ENCODE measurements around the gene PARD3B. TPM values are rescaled to one million over a fixed set of nuclear protein-coding genes. Genes with fewer than 3 reads are reported as not detected.

Gene PARD3B
- total and polyA plus RNA-seq, 2 of the 8 experiments (the other 6 are each of a cell fraction or from before 2014, with no cell fraction given), result 1.2 to 5.7 TPM

- Histone ChIP-seq H4K20me1 (replicated peaks in 1 of 2; ENCODE audit: control insufficient read depth in 1 of 2, insufficient read depth in 2 of 2, low read length in 2 of 2) (no peaks in the 10 kb centered on the region), H3K23ac (ENCODE audit: insufficient read length) (no peak overlapping the region), H4K8ac (ENCODE audit: extremely low read depth, insufficient read depth, low read length) (no peak overlapping the region), H2BK15ac (ENCODE audit: low read length) (no peak overlapping the region), H2BK20ac (ENCODE audit: low read length) (no peak overlapping the region), H3K14ac (ENCODE audit: insufficient read length) (no peak overlapping the region), H3K23me2 (ENCODE audit: low read depth, low read length) (0 out of 2 replicates have a peak, but pooled peaks cover 2% of the 10 kb centered on the region), H4K5ac (ENCODE audit: insufficient read length, low read depth, low read length) (no peak overlapping the region), H2BK5ac (ENCODE audit: low read depth, low read length) (no peak overlapping the region), H3K4me1 (replicated peaks in 1 of 4; ENCODE audit: control insufficient read depth in 3 of 4, insufficient read depth in 4 of 4, low read length in 3 of 4) (no peaks in the 10 kb centered on the region), H3K9me3 (ENCODE audit: insufficient read depth in 2 of 2, low read depth in 1 of 2, low read length in 1 of 2) (no peaks in the 10 kb centered on the region), H3K27ac (ENCODE audit: low read depth, low read length) (no peak overlapping the region), H3K36me3 (ENCODE audit: control insufficient read depth in 2 of 4, insufficient read depth in 4 of 4, low read length in 3 of 4) (no peaks in the 10 kb centered on the region; a peak in 1 of 8 replicates), H2BK12ac (ENCODE audit: low read depth, low read length) (no peak overlapping the region), H3K4ac (replicated peaks; ENCODE audit: insufficient read length, low read depth, low read length) (no peak overlapping the region), H3K9ac (replicated peaks in 1 of 4; ENCODE audit: extremely low read depth in 1 of 4, low read depth in 3 of 4, low read length in 3 of 4) (no peak overlapping the region), H3K56ac (replicated peaks; ENCODE audit: insufficient read length, low read depth, low read length) (no peak overlapping the region), H2BK120ac (replicated peaks; ENCODE audit: low read depth, low read length) (no peak overlapping the region), H3K27me3 (replicated peaks in 1 of 4; ENCODE audit: control insufficient read depth in 3 of 4, extremely low read depth in 1 of 4, insufficient read depth in 3 of 4, low read length in 3 of 4) (no peaks in the 10 kb centered on the region), H3K79me1 (ENCODE audit: low read depth, low read length) (no peaks in the 10 kb centered on the region), H3K4me3 (ENCODE audit: extremely low read depth in 1 of 4, insufficient read depth in 2 of 4, low read depth in 3 of 4, low read length in 4 of 4) (no peak overlapping the region), H3K4me2 (ENCODE audit: insufficient read depth in 1 of 2, low read depth in 2 of 2, low read length in 2 of 2) (no peak overlapping the region), H4K91ac (replicated peaks; ENCODE audit: insufficient read length, low read length) (no peak overlapping the region), H2AFZ (ENCODE audit: low read length) (no peak overlapping the region), H2AK5ac (ENCODE audit: low read depth, low read length) (no peak overlapping the region), H3K79me2 (ENCODE audit: control insufficient read depth in 1 of 2, insufficient read depth in 2 of 2, low read length in 2 of 2) (no peaks in the 10 kb centered on the region), H3K18ac (ENCODE audit: extremely low read depth, low read length) (no peak overlapping the region)
- 96% methylated on average over 1 of the region's 1 CpG; no CpG with 5 or more reads in 1 of the 2 experiments for WGBS, 2 experiments (ENCODE audit: extremely low coverage in 1 of 2, insufficient coverage in 1 of 2, insufficient read length in 1 of 2, insufficient replicate concordance in 2 of 2, low coverage in 1 of 2, low lambda C conversion rate in 2 of 2, missing lambda C conversion rate in 1 of 2)
- DNase-seq (ENCODE audit: low read depth in 1 of 2, low spot score in 2 of 2) (no peak), FAIRE-seq (no peak)
- TF ChIP-seq EP300 (IDR thresholded peaks at IDR 0.05; ENCODE audit: borderline replicate concordance in 1 of 2, low read depth in 2 of 2, low read length in 2 of 2) (no peak), RNF2 (IDR thresholded peaks at IDR 0.05; ENCODE audit: borderline replicate concordance, low read depth, low read length, missing control alignments, poor library complexity, severe bottlenecking) (no peak), BACH1 (IDR thresholded peaks at IDR 0.05; ENCODE audit: low read length) (no peak), POLR2AphosphoS5 (IDR thresholded peaks at IDR 0.05; ENCODE audit: low read depth, low read length) (no peak), TCF12 (IDR thresholded peaks at IDR 0.05; ENCODE audit: low read depth, low read length) (no peak), CHD2 (IDR thresholded peaks at IDR 0.05; ENCODE audit: low read length) (no peak), POU5F1 (IDR thresholded peaks at IDR 0.05; ENCODE audit: low read depth, low read length) (no peak)
- CTCF ChIA-PET (ENCODE audit: partially characterized antibody), result no interaction called here
- POLR2A ChIA-PET (ENCODE audit: partially characterized antibody), result no interaction called here
Observed at GRCh38 chr2:204781941-204782340, 236.7 kb downstream of the PARD3B start.

Measured in H1 (cell line).